Measurements from ENCODE around the gene VPS13D. TPM values are rescaled to one million over a fixed set of nuclear protein-coding genes. Genes with fewer than 3 reads are reported as not detected.

The VPS13D gene
- total RNA-seq, 4 donors from 2014 or later: 60.9 to 91.6 (median 71.6) TPM

GRCh38 chr1:12503709-12504108 is 273.9 kb downstream of the VPS13D start:
- DNase-seq (no peak), ATAC-seq (no peak)
- no peak overlapping the region for H3K4me3 ChIP-seq
- H3K27me3 ChIP-seq: no peaks in the 10 kb centered on the region
- H3K9me3 ChIP-seq: no peaks in the 10 kb centered on the region
- H3K27ac ChIP-seq: no peak overlapping the region
- TF ChIP-seq POLR2A (IDR thresholded peaks at IDR 0.05): no peak
- peaks cover 7 to 9% of the 10 kb centered on the region in 2 donors for H3K4me1 ChIP-seq
- intact Hi-C loops (cut with DNase I; ENCODE audit: low total_unique reads): no loop called here
- in situ Hi-C loops (cut with MboI; ENCODE audit: low sequenced_read_pairs in 4 of 4): no loop called here
- H3K36me3 ChIP-seq: peaks cover 0 to 20% of the 10 kb centered on the region in 2 donors

GRCh38 chr1:12504601-12505000 is 274.8 kb downstream of the VPS13D start:
- H3K36me3 ChIP-seq: peaks cover 0 to 19% of the 10 kb centered on the region in 2 donors
- TF ChIP-seq POLR2A (IDR thresholded peaks at IDR 0.05) (no peak), CTCF (IDR thresholded peaks at IDR 0.05 in 4 of 5, conservative IDR thresholded peaks at IDR 0.05 in 1 of 5) (no peak)
- DNase-seq (no peak), ATAC-seq (no peak)
- intact Hi-C loops (cut with DNase I; ENCODE audit: low total_unique reads) (no loop called here), in situ Hi-C loops (cut with MboI; ENCODE audit: low sequenced_read_pairs in 4 of 4) (no loop called here)
- H3K4me1 ChIP-seq: peaks cover 7 to 9% of the 10 kb centered on the region in 2 donors
- H3K4me3 ChIP-seq: no peak overlapping the region
- H3K27me3 ChIP-seq: no peaks in the 10 kb centered on the region
- H3K9me3 ChIP-seq: no peaks in the 10 kb centered on the region
- H3K27ac ChIP-seq: no peak overlapping the region

GRCh38 chr1:12505231-12505630 is 275.4 kb downstream of the VPS13D start:
- TF ChIP-seq POLR2A (IDR thresholded peaks at IDR 0.05) (no peak), CTCF (IDR thresholded peaks at IDR 0.05 in 4 of 5, conservative IDR thresholded peaks at IDR 0.05 in 1 of 5) (no peak)
- Histone ChIP-seq H3K36me3 (peaks cover 0 to 19% of the 10 kb centered on the region in 2 donors), H3K4me1 (peaks cover 13 to 14% of the 10 kb centered on the region in 2 donors), H3K9me3 (no peaks in the 10 kb centered on the region), H3K4me3 (no peak overlapping the region), H3K27ac (no peak overlapping the region), H3K27me3 (no peaks in the 10 kb centered on the region)
- ATAC-seq (no peak), DNase-seq (no peak)
- in situ Hi-C loops (cut with MboI; ENCODE audit: low sequenced_read_pairs in 4 of 4) (no loop called here), intact Hi-C loops (cut with DNase I; ENCODE audit: low total_unique reads) (no loop called here)

- Histone ChIP-seq H3K27me3 (no peaks in the 10 kb centered on the region), H3K4me1 (peaks cover 18 to 20% of the 10 kb centered on the region in 2 donors), H3K27ac (no peak overlapping the region), H3K9me3 (no peaks in the 10 kb centered on the region), H3K36me3 (peaks cover 0 to 19% of the 10 kb centered on the region in 2 donors), H3K4me3 (no peak overlapping the region)
- TF ChIP-seq CTCF (IDR thresholded peaks at IDR 0.05 in 4 of 5, conservative IDR thresholded peaks at IDR 0.05 in 1 of 5) (no peak), POLR2A (IDR thresholded peaks at IDR 0.05) (no peak)
- ATAC-seq: no peak
- in situ Hi-C loops (cut with MboI; ENCODE audit: low sequenced_read_pairs in 4 of 4): no loop called here
- DNase-seq: no peak
- intact Hi-C loops (cut with DNase I; ENCODE audit: low total_unique reads): no loop called here
Observed at GRCh38 chr1:12505639-12506280, 275.9 kb downstream of the VPS13D start.

GRCh38 chr1:12506281-12507280 is 276.8 kb downstream of the VPS13D start:
- intact Hi-C loops (cut with DNase I; ENCODE audit: low total_unique reads): no loop called here
- H3K4me1 ChIP-seq: peaks cover 26 to 28% of the 10 kb centered on the region in 2 donors
- no peaks in the 10 kb centered on the region for H3K27me3 ChIP-seq
- no peak overlapping the region for H3K27ac ChIP-seq
- ATAC-seq (no peak), DNase-seq (no peak)
- H3K36me3 ChIP-seq: peaks cover 0 to 19% of the 10 kb centered on the region in 2 donors
- no peak overlapping the region for H3K4me3 ChIP-seq
- TF ChIP-seq CTCF (IDR thresholded peaks at IDR 0.05 in 4 of 5, conservative IDR thresholded peaks at IDR 0.05 in 1 of 5): no peak
- no peak for TF ChIP-seq POLR2A (IDR thresholded peaks at IDR 0.05)
- in situ Hi-C loops (cut with MboI; ENCODE audit: low sequenced_read_pairs in 4 of 4): no loop called here
- no peaks in the 10 kb centered on the region for H3K9me3 ChIP-seq
